Mucosa of descending colon (tissue), 3 donors: ENCODE measurements around the gene CLNK. TPM values are rescaled to one million over a fixed set of nuclear protein-coding genes. Genes with fewer than 3 reads are reported as not detected.

Experiments
- ATAC-seq: fragments of 200-7000 bp; cut with Tn5 transposase; one replicate; pipeline ENCODE4 v1.9.1; 2020; ENCODE audit warnings: mild to moderate bottlenecking, moderate library complexity
- DNase-seq, 3 donors: peaks; one replicate each; pipeline ENCODE4 v3.0.0-alpha.2; 2020
- H3K36me3 ChIP-seq: fragments of 200-600 bp; one replicate; pipeline ENCODE4 v1.8.0; 2021; ENCODE audit warnings: low read depth, mild to moderate bottlenecking
- H3K4me1 ChIP-seq: fragments of 200-600 bp; one replicate; pipeline ENCODE4 v1.8.0; 2021; ENCODE audit warnings: low read depth, mild to moderate bottlenecking
- H3K4me3 ChIP-seq: fragments of 200-600 bp; one replicate; pipeline ENCODE4 v1.8.0; 2021; ENCODE audit warnings: mild to moderate bottlenecking
- H3K9me3 ChIP-seq: fragments of 200-600 bp; one replicate; pipeline ENCODE4 v1.8.0; 2021; ENCODE audit warnings: mild to moderate bottlenecking
- intact Hi-C, 2 donors: fragments of 100-400 bp; cut with DNase I in 1 of 2; cut with micrococcal nuclease in 1 of 2; formaldehyde crosslinking; loops; one replicate each; pipeline versions ENCODE4 v1.11.0 to v1.11.1; 2022; cut with DNase I, micrococcal nuclease
- total RNA-seq, 3 donors: library from RNA; stranded (reverse); fragmentation: NEBNext Ultra II Directional in 2 of 3; extraction: Animal tissue kit (Norgen Biotek cat#: 25700) in 2 of 3; gene quantifications; one replicate each; pipeline versions ENCODE4 v1.2.1 to v1.2.4, GENCODE V29; 2021 to 2023
- TF ChIP-seq, protein P1 (sequence below): fragments of 200-600 bp; IDR thresholded peaks from one replicate; pipeline ENCODE4 v1.8.0; 2022; ENCODE audit warnings: antibody characterized with exemption, mild to moderate bottlenecking
- donor health status: DM: no; HTN: no; CAD: no; lungs with moderate emphysema.
- donor health status: DM: no; HTN: no; CAD: no.
- donor health status: DM: no; HTN: yes; CAD: no.

CLNK gene
- total RNA-seq, 3 donors from 2014 or later, result 0.27 to 0.60 TPM; not detected in 1

DNA sequence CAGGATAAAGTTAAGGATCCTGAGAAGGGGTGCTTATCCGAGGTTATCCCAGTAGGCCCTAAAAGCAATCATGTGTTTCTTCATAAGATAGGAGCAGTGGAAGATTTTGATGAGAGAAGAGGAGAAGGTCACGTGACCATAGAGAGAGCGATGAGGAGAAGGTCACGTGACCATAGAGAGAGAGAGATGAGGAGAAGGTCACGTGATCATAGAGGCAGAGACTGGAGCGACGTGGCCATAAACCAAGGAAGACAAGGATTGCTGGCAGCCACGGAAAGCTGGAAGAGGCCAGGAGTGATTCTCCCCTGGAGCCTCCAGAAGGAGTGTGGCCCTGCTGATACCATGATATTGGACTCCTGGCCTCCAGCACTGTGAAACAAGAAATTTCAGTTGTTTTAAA, 188.9 kb downstream of the CLNK start:
- Histone ChIP-seq H3K4me3 (no peak overlapping the region), H3K36me3 (no peaks in the 10 kb centered on the region), H3K4me1 (no peaks in the 10 kb centered on the region), H3K9me3 (no peaks in the 10 kb centered on the region)
- TF ChIP-seq, protein P1, sequence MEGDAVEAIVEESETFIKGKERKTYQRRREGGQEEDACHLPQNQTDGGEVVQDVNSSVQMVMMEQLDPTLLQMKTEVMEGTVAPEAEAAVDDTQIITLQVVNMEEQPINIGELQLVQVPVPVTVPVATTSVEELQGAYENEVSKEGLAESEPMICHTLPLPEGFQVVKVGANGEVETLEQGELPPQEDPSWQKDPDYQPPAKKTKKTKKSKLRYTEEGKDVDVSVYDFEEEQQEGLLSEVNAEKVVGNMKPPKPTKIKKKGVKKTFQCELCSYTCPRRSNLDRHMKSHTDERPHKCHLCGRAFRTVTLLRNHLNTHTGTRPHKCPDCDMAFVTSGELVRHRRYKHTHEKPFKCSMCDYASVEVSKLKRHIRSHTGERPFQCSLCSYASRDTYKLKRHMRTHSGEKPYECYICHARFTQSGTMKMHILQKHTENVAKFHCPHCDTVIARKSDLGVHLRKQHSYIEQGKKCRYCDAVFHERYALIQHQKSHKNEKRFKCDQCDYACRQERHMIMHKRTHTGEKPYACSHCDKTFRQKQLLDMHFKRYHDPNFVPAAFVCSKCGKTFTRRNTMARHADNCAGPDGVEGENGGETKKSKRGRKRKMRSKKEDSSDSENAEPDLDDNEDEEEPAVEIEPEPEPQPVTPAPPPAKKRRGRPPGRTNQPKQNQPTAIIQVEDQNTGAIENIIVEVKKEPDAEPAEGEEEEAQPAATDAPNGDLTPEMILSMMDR, result no peak
- intact Hi-C loops, result no loop called here
- DNase-seq (no peak), ATAC-seq (no peak)

DNA sequence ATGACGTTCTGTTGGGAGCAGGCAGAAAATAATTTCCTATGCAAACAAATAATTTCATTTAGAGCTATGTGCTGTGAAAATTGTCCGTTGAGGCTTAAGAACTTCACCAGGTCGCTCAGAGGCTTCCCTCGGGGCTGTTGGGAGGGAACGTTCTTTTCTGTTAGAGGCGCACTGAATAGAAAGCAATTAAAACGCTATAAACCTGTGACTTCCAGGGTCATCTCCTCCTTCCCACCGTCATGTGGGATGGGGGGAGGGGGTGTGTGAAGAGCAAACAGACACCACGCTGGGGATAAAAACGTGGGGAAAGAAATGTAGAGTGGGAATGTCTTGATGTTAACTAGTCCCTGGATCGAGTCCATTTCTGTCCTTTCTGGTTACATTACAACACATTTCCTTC, 192.1 kb downstream of the CLNK start:
- TF ChIP-seq, protein P1, result no peak
- Histone ChIP-seq H3K4me1 (no peaks in the 10 kb centered on the region), H3K9me3 (no peaks in the 10 kb centered on the region), H3K36me3 (no peaks in the 10 kb centered on the region), H3K4me3 (no peak overlapping the region)
- ATAC-seq, result no peak
- DNase-seq, result no peak
- intact Hi-C loops, result no loop called here

DNA sequence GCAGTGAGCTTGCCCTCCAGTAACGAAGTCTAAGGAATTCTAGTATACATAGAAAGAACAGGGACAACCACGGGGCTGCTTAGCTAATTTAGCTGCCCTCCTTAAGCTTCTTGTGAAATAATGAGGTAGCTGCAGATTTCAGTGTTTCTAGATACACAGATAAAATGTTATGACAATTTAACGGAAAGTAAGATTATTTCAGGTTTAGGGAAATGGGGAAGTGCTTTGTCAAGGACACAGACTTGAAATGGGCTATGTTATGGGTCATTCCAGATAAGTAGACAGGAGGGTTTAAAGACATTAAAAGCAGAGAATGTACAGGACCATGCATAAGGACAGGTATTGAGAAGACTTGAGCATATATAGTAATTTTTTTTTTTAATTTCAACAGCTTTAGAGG, 193.2 kb downstream of the CLNK start:
- no peak for ATAC-seq
- DNase-seq, result no peak
- Histone ChIP-seq H3K36me3 (no peaks in the 10 kb centered on the region), H3K4me3 (no peak overlapping the region), H3K9me3 (no peaks in the 10 kb centered on the region), H3K4me1 (no peaks in the 10 kb centered on the region)
- TF ChIP-seq, protein P1, result no peak
- intact Hi-C loops, result no loop called here

DNA sequence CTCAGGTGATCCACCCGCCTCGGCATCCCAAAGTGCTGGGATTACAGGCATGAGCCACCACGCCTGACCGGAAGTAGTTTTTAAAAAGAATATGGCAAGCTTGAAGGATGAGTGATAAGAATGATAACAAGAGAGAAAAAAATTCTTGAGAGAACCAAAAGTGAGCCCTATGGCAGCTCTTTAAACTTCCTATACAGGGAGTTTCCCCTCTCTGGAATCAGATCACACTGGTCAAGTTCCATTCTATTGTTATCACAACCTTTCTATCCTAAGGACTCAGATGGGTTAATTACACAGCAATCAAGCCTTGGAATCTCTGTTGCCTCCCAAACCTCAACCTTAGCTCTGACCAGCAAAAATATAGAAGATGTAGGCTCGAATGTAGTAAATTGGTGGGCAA, 193.6 kb downstream of the CLNK start:
- TF ChIP-seq, protein P1, result no peak
- ATAC-seq, result no peak
- no peaks in the 10 kb centered on the region for H3K9me3 ChIP-seq
- no peaks in the 10 kb centered on the region for H3K4me1 ChIP-seq
- intact Hi-C loops, result no loop called here
- DNase-seq, result no peak
- H3K36me3 ChIP-seq, result no peaks in the 10 kb centered on the region
- no peak overlapping the region for H3K4me3 ChIP-seq

DNA sequence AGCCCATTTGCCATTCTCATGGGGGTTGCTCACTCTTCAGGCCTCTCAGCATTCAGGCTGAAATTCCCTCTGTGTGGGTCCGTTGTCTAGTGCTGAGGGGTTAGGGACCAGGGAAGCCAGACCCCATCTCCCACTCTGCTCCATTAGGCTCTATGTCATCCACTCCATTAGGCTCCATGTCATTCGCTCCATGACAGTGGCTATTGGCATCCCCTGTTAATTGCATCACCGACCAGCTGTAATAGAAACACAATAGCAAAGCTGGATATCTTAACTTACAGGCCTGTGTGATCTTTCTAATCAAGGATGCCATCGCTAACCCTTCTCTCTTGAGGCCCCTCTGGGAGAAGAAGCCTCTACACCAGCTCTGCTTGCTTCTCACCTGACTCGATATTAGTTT, 201.7 kb downstream of the CLNK start:
- intact Hi-C loops, result no loop called here
- DNase-seq (no peak), ATAC-seq (no peak)
- no peaks in the 10 kb centered on the region for H3K4me1 ChIP-seq
- TF ChIP-seq, protein P1, result no peak
- no peaks in the 10 kb centered on the region for H3K36me3 ChIP-seq
- H3K9me3 ChIP-seq, result no peaks in the 10 kb centered on the region
- H3K4me3 ChIP-seq, result no peak overlapping the region

DNA sequence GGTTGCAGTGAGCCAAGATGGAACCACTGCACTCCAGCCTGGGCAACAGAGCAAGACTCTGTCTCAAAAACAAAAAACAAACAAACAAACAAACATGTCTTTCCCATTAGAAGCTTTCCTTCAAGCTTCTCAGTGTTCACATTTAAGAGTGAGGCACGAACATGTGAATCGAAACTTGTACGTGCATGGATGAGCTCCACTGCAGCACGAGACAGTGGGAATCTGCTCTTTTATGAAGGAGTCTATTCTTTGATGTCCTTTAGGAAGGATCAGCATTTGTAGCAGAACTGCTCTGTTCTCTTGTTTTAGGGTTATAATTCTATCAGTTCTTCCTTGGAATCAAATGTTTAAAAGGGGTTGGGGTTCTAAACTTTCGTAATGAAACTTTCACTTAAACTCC, 204.0 kb downstream of the CLNK start:
- Histone ChIP-seq H3K36me3 (no peaks in the 10 kb centered on the region), H3K4me3 (no peak overlapping the region), H3K4me1 (no peaks in the 10 kb centered on the region), H3K9me3 (no peaks in the 10 kb centered on the region)
- TF ChIP-seq, protein P1, result no peak
- intact Hi-C loops, result no loop called here
- ATAC-seq, result no peak
- DNase-seq, result no peak
